Esophagus squamous epithelium (tissue), 4 donors: ENCODE data around the gene INSR.

Experiments
- POLR2A ChIP-seq, 4 donors: fragments of 450-650 bp; IDR thresholded peaks; one replicate each; pipeline ENCODE4 v1.6.1; 2017; ENCODE audit warnings: antibody characterized with exemption in 4 of 4, mild to moderate bottlenecking in 4 of 4, moderate library complexity in 3 of 4
- TF ChIP-seq, protein P1 (sequence below), 6 experiments: fragments of 450-650 bp in 4 of 6; fragments of 200-600 bp in 2 of 6; sonication (generic) in 2 of 6; IDR thresholded peaks; one replicate each; pipeline ENCODE4 v1.5.1; 2016 to 2019; ENCODE audit warnings: antibody characterized with exemption in 6 of 6, mild to moderate bottlenecking in 4 of 6, moderate library complexity in 4 of 6

DNA sequence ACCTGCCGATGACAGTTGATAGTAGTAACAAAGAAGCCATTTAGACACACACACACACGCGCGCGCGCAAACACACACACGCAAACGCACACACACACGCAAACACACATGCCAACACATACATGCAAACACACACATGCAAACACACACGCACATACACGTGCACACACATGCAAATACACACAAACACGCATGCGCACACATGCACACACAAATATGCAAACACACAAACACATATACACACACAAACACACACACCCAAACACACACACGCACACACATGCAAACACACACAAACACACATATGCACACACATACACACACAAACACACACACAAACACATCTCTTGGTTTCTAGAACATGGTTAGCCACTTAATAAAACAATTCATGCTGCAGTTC lies 174.6 kb downstream of the INSR start:
- no peak for TF ChIP-seq POLR2A (IDR thresholded peaks at IDR 0.05)
- TF ChIP-seq, protein P1, sequence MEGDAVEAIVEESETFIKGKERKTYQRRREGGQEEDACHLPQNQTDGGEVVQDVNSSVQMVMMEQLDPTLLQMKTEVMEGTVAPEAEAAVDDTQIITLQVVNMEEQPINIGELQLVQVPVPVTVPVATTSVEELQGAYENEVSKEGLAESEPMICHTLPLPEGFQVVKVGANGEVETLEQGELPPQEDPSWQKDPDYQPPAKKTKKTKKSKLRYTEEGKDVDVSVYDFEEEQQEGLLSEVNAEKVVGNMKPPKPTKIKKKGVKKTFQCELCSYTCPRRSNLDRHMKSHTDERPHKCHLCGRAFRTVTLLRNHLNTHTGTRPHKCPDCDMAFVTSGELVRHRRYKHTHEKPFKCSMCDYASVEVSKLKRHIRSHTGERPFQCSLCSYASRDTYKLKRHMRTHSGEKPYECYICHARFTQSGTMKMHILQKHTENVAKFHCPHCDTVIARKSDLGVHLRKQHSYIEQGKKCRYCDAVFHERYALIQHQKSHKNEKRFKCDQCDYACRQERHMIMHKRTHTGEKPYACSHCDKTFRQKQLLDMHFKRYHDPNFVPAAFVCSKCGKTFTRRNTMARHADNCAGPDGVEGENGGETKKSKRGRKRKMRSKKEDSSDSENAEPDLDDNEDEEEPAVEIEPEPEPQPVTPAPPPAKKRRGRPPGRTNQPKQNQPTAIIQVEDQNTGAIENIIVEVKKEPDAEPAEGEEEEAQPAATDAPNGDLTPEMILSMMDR (IDR thresholded peaks at IDR 0.05): no peak
